ENCODE data around the gene CYB561A3. TPM values are rescaled to one million over a fixed set of nuclear protein-coding genes. Genes with fewer than 3 reads are reported as not detected.

Gene CYB561A3
- total RNA-seq, 6 experiments from 2014 or later, result 38.7 to 52.8 (median 46.7) TPM

DNA sequence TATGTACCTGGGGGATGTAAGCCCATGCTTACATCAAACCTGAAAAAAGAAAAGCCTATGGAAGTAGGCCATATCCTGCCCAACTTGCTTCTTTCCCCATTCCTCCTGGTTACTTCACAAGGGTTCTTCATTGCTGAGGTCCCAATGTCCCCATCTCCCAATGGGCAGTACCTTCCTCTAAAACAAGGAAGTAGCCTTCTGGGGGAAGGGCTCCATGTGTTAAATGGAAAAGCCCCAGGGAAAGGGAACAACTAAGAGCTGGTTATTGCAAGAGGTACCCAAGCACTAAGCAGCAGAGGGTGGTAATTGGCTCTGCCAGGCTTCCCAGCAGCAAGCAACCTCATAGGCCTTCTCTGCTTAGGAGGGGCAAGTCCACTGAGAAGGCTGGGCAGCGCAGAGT, 42.0 kb upstream of the CYB561A3 start:
- Mint-ChIP-seq H3K4me3 (no peak overlapping the region), H3K36me3 (ENCODE audit: low read depth) (peaks cover 28% of the 10 kb centered on the region), H3K9me3 (no peaks in the 10 kb centered on the region), H3K4me1 (ENCODE audit: low read depth) (no peaks in the 10 kb centered on the region), H3K27ac (no peak overlapping the region), H3K27me3 (ENCODE audit: insufficient read depth) (no peaks in the 10 kb centered on the region)
- TF ChIP-seq, protein P1, sequence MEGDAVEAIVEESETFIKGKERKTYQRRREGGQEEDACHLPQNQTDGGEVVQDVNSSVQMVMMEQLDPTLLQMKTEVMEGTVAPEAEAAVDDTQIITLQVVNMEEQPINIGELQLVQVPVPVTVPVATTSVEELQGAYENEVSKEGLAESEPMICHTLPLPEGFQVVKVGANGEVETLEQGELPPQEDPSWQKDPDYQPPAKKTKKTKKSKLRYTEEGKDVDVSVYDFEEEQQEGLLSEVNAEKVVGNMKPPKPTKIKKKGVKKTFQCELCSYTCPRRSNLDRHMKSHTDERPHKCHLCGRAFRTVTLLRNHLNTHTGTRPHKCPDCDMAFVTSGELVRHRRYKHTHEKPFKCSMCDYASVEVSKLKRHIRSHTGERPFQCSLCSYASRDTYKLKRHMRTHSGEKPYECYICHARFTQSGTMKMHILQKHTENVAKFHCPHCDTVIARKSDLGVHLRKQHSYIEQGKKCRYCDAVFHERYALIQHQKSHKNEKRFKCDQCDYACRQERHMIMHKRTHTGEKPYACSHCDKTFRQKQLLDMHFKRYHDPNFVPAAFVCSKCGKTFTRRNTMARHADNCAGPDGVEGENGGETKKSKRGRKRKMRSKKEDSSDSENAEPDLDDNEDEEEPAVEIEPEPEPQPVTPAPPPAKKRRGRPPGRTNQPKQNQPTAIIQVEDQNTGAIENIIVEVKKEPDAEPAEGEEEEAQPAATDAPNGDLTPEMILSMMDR (IDR thresholded peaks at IDR 0.05), result no peak
- DNase-seq, result no peak

DNA sequence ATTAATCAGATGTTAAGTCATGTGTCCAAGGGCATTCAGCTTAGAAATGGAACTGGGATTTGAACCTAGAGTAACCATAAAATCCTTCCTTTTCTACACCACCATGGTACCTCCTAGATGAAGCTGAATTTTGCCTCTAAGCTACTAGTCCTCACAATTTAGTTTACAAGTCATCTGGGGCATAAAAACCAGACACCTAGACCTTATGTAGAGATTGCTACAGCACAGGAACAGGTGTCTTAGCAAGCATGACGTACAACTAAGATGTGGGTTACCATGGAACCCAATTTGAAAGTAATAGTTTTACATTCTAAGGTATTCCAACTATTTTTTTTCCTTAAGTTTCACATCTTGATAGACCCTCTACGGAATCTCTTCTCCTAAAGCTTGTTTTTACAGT, 39.9 kb upstream of the CYB561A3 start:
- no peak overlapping the region for H3K4me3 Mint-ChIP-seq
- peaks cover 16% of the 10 kb centered on the region for H3K36me3 Mint-ChIP-seq (ENCODE audit: low read depth)
- DNase-seq, result no peak
- no peaks in the 10 kb centered on the region; the same call in 1 of the 2 replicates for H3K27me3 Mint-ChIP-seq (ENCODE audit: insufficient read depth)
- no peak overlapping the region for H3K27ac Mint-ChIP-seq
- no peaks in the 10 kb centered on the region for H3K9me3 Mint-ChIP-seq
- no peaks in the 10 kb centered on the region for H3K4me1 Mint-ChIP-seq (ENCODE audit: low read depth)
- TF ChIP-seq, protein P1 (IDR thresholded peaks at IDR 0.05), result no peak

DNA sequence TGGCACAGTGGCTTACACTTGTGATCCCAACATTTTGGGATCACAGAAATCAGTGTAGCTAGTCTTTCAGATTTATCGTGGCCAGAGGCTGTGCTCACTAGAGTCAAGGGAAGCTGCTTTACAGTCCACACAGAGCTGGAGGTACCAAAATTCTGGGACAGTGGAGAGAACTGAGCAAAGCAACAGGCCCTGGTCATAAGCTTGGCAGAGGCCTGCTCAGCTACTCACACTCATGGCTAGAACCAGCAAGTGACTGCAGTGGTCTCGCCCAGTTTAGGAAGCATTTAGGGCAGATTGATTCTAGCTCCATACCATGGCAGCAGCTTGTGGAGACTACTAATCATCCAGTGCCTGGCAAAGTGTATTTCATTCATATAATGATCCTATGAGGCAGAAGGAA, 39.5 kb upstream of the CYB561A3 start:
- H3K27ac Mint-ChIP-seq, result no peak overlapping the region; the same call in 1 of the 2 replicates
- DNase-seq, result no peak
- H3K27me3 Mint-ChIP-seq (ENCODE audit: insufficient read depth), result no peaks in the 10 kb centered on the region; the same call in 1 of the 2 replicates
- no peaks in the 10 kb centered on the region for H3K9me3 Mint-ChIP-seq
- peaks cover 16% of the 10 kb centered on the region for H3K36me3 Mint-ChIP-seq (ENCODE audit: low read depth)
- TF ChIP-seq, protein P1 (IDR thresholded peaks at IDR 0.05), result no peak
- H3K4me1 Mint-ChIP-seq (ENCODE audit: low read depth), result no peaks in the 10 kb centered on the region
- no peak overlapping the region for H3K4me3 Mint-ChIP-seq

DNA sequence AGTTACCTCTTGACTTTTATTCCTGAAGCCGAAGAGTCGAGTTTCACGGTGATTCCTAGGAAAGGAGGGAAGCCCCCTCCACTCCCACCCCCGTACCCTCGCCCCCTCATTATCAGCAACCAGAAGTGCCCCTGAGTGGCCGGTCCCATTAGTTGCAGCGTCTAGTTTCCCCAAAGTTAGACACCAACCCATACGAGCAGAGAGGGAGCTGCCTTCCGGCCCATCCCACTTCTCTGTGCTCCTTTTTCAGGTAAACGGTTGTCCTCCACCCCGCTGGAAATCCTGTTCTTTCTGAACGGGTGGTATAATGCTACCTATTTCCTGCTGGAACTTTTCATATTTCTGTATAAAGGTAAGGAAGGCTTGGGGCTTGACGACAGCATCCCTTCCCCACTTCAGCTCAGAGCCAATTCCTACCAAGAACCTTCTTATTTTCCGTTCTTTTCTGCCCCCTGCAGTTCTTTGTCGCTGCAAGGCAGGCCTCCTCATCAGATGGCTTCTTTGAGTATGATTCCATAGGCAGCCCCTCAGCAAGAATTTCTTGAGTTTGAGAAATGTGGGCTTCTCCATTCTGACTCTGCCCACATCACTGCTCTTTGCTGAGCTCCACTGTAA, 31.4 kb upstream of the CYB561A3 start:
- Mint-ChIP-seq H3K27ac (peak overlapping the region; percentile 87), H3K27me3 (ENCODE audit: insufficient read depth) (no peaks in the 10 kb centered on the region; the same call in 1 of the 2 replicates)
- TF ChIP-seq, protein P1 (IDR thresholded peaks at IDR 0.05), result peak; percentile 43; the same call in 1 of the 2 replicates

DNA sequence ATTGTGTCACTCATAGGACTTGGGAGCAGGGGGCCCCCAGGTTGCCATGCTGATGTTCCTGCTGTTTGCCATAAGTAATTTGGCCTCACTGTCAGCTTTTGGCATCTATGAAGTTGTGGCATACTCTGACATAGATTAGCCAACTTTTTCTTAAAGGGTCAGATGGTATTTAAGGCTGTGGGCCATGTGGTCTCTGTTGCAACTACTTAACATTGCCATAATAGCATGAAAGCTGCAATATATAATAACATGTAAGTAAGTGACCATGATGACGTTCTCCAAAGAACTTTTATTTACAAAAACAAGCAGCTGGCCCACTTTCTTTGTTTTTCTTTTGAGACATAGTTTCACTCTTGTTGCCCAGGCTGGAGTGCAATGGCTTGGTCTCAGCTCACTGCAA, 28.5 kb upstream of the CYB561A3 start:
- H3K4me1 Mint-ChIP-seq (ENCODE audit: low read depth), result peaks cover 30% of the 10 kb centered on the region
- H3K9me3 Mint-ChIP-seq, result peaks cover 5% of the 10 kb centered on the region
- no peaks in the 10 kb centered on the region; the same call in 1 of the 2 replicates for H3K27me3 Mint-ChIP-seq (ENCODE audit: insufficient read depth)
- TF ChIP-seq, protein P1 (IDR thresholded peaks at IDR 0.05), result no peak
- H3K36me3 Mint-ChIP-seq (ENCODE audit: low read depth), result peaks cover 7% of the 10 kb centered on the region
- no peak for DNase-seq
- H3K4me3 Mint-ChIP-seq, result no peak overlapping the region
- no peak overlapping the region for H3K27ac Mint-ChIP-seq

More for the DNA sequence above, 31.4 kb upstream of the CYB561A3 start:
- Mint-ChIP-seq H3K9me3 (peaks cover 5% of the 10 kb centered on the region), H3K4me1 (ENCODE audit: low read depth) (peaks cover 23% of the 10 kb centered on the region), H3K36me3 (ENCODE audit: low read depth) (peaks cover 10% of the 10 kb centered on the region), H3K4me3 (peak overlapping the region; percentile 95)
- DNase-seq, result no peak
